ENCODE data around the gene S100PBP. TPM values are rescaled to one million over a fixed set of nuclear protein-coding genes. Genes with fewer than 3 reads are reported as not detected.

The S100PBP gene
- polyA plus RNA-seq, 1 of the 3 experiments (the other 2 are of a cell fraction): 13.2 TPM

DNA sequence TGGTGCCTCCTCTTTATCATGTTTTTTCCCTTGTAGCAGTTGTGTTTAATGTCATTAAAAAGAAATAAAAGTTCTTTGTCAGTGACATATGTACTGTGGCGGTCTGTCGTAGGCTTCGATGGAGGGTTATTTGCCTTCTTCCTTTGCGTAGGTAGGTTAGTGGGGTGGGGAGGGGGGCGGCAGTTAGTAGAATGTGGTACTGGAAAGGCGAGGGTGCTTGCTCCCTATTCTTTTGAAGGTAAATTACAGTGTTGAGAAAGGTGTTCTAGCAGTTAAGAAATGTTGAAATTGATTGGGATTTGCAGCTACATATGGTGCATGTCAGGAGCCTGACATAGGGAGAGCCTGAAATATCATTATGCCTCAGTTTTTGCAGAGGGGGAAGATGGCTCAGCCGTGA is 41.3 kb downstream of the S100PBP start (continued):
- TF ChIP-seq, protein P1, sequence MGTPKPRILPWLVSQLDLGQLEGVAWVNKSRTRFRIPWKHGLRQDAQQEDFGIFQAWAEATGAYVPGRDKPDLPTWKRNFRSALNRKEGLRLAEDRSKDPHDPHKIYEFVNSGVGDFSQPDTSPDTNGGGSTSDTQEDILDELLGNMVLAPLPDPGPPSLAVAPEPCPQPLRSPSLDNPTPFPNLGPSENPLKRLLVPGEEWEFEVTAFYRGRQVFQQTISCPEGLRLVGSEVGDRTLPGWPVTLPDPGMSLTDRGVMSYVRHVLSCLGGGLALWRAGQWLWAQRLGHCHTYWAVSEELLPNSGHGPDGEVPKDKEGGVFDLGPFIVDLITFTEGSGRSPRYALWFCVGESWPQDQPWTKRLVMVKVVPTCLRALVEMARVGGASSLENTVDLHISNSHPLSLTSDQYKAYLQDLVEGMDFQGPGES (IDR thresholded peaks at IDR 0.05; ENCODE audit: low read depth, low read length): no peak
- TF ChIP-seq FOXM1 (IDR thresholded peaks at IDR 0.05; ENCODE audit: low read depth) (no peak), TCF12 (IDR thresholded peaks at IDR 0.05) (no peak), CHD2 (IDR thresholded peaks at IDR 0.05; ENCODE audit: low read length, partially characterized antibody) (no peak), RFX5 (IDR thresholded peaks at IDR 0.05; ENCODE audit: low read length) (no peak), NFIC (IDR thresholded peaks at IDR 0.05; ENCODE audit: borderline replicate concordance) (no peak)
- TF ChIP-seq, protein P2, sequence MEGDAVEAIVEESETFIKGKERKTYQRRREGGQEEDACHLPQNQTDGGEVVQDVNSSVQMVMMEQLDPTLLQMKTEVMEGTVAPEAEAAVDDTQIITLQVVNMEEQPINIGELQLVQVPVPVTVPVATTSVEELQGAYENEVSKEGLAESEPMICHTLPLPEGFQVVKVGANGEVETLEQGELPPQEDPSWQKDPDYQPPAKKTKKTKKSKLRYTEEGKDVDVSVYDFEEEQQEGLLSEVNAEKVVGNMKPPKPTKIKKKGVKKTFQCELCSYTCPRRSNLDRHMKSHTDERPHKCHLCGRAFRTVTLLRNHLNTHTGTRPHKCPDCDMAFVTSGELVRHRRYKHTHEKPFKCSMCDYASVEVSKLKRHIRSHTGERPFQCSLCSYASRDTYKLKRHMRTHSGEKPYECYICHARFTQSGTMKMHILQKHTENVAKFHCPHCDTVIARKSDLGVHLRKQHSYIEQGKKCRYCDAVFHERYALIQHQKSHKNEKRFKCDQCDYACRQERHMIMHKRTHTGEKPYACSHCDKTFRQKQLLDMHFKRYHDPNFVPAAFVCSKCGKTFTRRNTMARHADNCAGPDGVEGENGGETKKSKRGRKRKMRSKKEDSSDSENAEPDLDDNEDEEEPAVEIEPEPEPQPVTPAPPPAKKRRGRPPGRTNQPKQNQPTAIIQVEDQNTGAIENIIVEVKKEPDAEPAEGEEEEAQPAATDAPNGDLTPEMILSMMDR (IDR thresholded peaks at IDR 0.05): no peak
- TF ChIP-seq, protein P3, sequence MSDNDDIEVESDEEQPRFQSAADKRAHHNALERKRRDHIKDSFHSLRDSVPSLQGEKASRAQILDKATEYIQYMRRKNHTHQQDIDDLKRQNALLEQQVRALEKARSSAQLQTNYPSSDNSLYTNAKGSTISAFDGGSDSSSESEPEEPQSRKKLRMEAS (IDR thresholded peaks at IDR 0.05; ENCODE audit: low read depth): no peak

DNA sequence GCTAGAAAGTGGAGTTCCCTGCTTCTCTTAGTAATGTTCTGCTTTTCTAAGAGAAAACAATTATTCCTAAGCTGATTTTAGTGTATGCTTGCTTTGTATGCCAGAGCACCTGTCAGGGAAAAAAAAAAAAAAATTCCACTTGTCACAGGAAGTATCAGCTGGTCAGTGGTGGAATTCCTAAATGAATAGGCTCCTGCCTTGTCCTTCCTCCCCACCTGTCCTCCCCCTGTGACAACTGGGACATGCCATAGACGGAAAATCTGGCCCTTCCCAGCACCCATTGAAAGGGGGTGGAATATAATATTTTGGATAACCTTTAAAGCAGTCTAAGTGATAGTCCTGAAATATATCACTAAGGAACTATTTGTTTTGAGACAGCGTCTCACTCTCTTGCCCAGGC is 42.5 kb downstream of the S100PBP start:
- no peaks in the 10 kb centered on the region for H4K20me1 ChIP-seq (ENCODE audit: insufficient read depth)
- no peaks in the 10 kb centered on the region for H3K79me2 ChIP-seq (ENCODE audit: insufficient read depth)
- H3K9me2 ChIP-seq: no peaks in the 10 kb centered on the region
- no peaks in the 10 kb centered on the region for H3K27me3 ChIP-seq (ENCODE audit: insufficient read depth)
- H3K9ac ChIP-seq: no peak overlapping the region
- ChIA-PET CTCF (interaction anchor here (1.0 to 2.1 kb wide), 3 partner anchors 13 to 68 kb away, joined by 3 to 5 read pairs (median 3); no protein-coding TSS in a partner anchor), POLR2A (interaction anchor here (0.6 to 0.7 kb wide), 2 partner anchors 13 to 209 kb away, joined by 3 read pairs; partner anchors contain the start of gene RBBP4)
- peaks cover 20 to 62% of the 10 kb centered on the region in 2 experiments for H3K36me3 ChIP-seq (replicated peaks in 1 of 2; ENCODE audit: control insufficient read depth in 1 of 2, insufficient read depth in 2 of 2, low read length in 1 of 2)
- DNase-seq: no peak
- 91% methylated on average over 2 of the region's 2 CpGs for WGBS (ENCODE audit: low lambda C conversion rate)
- no peak overlapping the region for H3K27ac ChIP-seq (ENCODE audit: low read depth in 2 of 2, low read length in 1 of 2)
- TF ChIP-seq MEF2A (IDR thresholded peaks at IDR 0.05; ENCODE audit: borderline replicate concordance, low read depth) (no peak), RCOR1 (IDR thresholded peaks at IDR 0.05; ENCODE audit: low read length) (no peak)
- no peaks in the 10 kb centered on the region for H3F3A ChIP-seq (replicated peaks; ENCODE audit: insufficient read depth)
- H2AFZ ChIP-seq (ENCODE audit: low read depth): no peak overlapping the region
- H3K4me3 ChIP-seq (ENCODE audit: low read depth in 2 of 2, low read length in 1 of 2): no peak overlapping the region
- no peaks in the 10 kb centered on the region for H3K4me1 ChIP-seq (ENCODE audit: control insufficient read depth in 1 of 2, insufficient read depth in 2 of 2, low read depth in 1 of 2, low read length in 1 of 2)
- H3K9me3 ChIP-seq: no peaks in the 10 kb centered on the region
- no peak overlapping the region for H3K4me2 ChIP-seq

DNA sequence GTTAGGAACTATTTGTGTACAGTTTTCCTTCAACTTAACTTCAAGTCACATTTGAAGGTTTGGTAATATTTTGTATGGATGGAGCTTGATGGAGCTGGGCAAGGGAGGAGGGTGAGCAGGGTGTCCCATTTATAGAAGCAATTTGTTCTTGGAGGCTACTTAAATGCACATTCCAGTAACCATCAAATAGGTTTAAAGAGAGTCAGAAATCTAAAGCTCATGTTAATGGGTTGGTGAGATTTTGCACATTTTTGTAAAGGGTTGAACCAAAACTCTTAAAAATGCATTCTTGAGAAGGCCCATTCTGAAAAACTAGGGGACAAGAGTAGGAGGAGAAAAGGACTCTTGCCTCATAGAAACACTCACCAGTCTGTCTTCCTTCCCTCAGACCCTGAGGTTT is 43.1 kb downstream of the S100PBP start:
- H3K27ac ChIP-seq (ENCODE audit: low read depth in 2 of 2, low read length in 1 of 2): no peak overlapping the region
- no peaks in the 10 kb centered on the region for H3K4me1 ChIP-seq (ENCODE audit: control insufficient read depth in 1 of 2, insufficient read depth in 2 of 2, low read depth in 1 of 2, low read length in 1 of 2)
- no peaks in the 10 kb centered on the region for H3K27me3 ChIP-seq (ENCODE audit: insufficient read depth)
- no peaks in the 10 kb centered on the region for H3F3A ChIP-seq (replicated peaks; ENCODE audit: insufficient read depth)
- no peaks in the 10 kb centered on the region for H4K20me1 ChIP-seq (ENCODE audit: insufficient read depth)
- no peak overlapping the region for H2AFZ ChIP-seq (ENCODE audit: low read depth)
- H3K79me2 ChIP-seq (ENCODE audit: insufficient read depth): no peaks in the 10 kb centered on the region
- H3K4me3 ChIP-seq (ENCODE audit: low read depth in 2 of 2, low read length in 1 of 2): no peak overlapping the region
- POLR2A ChIA-PET: interaction anchor here (0.6 kb wide), 1 partner anchor 14 kb away, joined by 3 read pairs; no protein-coding TSS in a partner anchor
- no peaks in the 10 kb centered on the region for H3K9me3 ChIP-seq
- H3K9ac ChIP-seq: no peak overlapping the region
- no peaks in the 10 kb centered on the region for H3K9me2 ChIP-seq
- H3K4me2 ChIP-seq: no peak overlapping the region
- CTCF ChIA-PET: interaction anchor here (1.0 to 2.1 kb wide), 4 partner anchors 12 to 148 kb away, joined by 3 to 7 read pairs (median 4); no protein-coding TSS in a partner anchor
- peaks cover 14 to 55% of the 10 kb centered on the region in 2 experiments for H3K36me3 ChIP-seq (replicated peaks in 1 of 2; ENCODE audit: control insufficient read depth in 1 of 2, insufficient read depth in 2 of 2, low read length in 1 of 2)
- DNase-seq: no peak
- no peak for TF ChIP-seq EZH2phosphoT487 (IDR thresholded peaks at IDR 0.05; ENCODE audit: borderline replicate concordance, low read depth)
- TF ChIP-seq NFIC (IDR thresholded peaks at IDR 0.05; ENCODE audit: borderline replicate concordance): no peak
- no peak for TF ChIP-seq SMC3 (IDR thresholded peaks at IDR 0.05; ENCODE audit: low read depth, low read length)
- TF ChIP-seq RCOR1 (IDR thresholded peaks at IDR 0.05; ENCODE audit: low read length): no peak
- no peak for TF ChIP-seq EP300 (IDR thresholded peaks at IDR 0.05; ENCODE audit: borderline replicate concordance in 1 of 2, low read depth in 1 of 2, low read length in 1 of 2)
- no peak for TF ChIP-seq RXRA (IDR thresholded peaks at IDR 0.05; ENCODE audit: borderline replicate concordance, low read depth)
- TF ChIP-seq, protein P4, sequence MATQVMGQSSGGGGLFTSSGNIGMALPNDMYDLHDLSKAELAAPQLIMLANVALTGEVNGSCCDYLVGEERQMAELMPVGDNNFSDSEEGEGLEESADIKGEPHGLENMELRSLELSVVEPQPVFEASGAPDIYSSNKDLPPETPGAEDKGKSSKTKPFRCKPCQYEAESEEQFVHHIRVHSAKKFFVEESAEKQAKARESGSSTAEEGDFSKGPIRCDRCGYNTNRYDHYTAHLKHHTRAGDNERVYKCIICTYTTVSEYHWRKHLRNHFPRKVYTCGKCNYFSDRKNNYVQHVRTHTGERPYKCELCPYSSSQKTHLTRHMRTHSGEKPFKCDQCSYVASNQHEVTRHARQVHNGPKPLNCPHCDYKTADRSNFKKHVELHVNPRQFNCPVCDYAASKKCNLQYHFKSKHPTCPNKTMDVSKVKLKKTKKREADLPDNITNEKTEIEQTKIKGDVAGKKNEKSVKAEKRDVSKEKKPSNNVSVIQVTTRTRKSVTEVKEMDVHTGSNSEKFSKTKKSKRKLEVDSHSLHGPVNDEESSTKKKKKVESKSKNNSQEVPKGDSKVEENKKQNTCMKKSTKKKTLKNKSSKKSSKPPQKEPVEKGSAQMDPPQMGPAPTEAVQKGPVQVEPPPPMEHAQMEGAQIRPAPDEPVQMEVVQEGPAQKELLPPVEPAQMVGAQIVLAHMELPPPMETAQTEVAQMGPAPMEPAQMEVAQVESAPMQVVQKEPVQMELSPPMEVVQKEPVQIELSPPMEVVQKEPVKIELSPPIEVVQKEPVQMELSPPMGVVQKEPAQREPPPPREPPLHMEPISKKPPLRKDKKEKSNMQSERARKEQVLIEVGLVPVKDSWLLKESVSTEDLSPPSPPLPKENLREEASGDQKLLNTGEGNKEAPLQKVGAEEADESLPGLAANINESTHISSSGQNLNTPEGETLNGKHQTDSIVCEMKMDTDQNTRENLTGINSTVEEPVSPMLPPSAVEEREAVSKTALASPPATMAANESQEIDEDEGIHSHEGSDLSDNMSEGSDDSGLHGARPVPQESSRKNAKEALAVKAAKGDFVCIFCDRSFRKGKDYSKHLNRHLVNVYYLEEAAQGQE (IDR thresholded peaks at IDR 0.05; ENCODE audit: low read depth, low read length): no peak
- TF ChIP-seq, protein P2 (IDR thresholded peaks at IDR 0.05): no peak
- TF ChIP-seq ELF1 (IDR thresholded peaks at IDR 0.05): no peak
- TF ChIP-seq TEAD4 (IDR thresholded peaks at IDR 0.05; ENCODE audit: borderline replicate concordance, insufficient read depth): no peak

All from SK-N-SH (cell line).